HG03457 (cell line): ENCODE data around the gene HORMAD2.
"Not testable (repeated sequence)": the region's sequence is repeated elsewhere in the genome, so short reads cannot be mapped to it uniquely, and the experiment has no call there.

Experiments used
- ATAC-seq: cut with Tn5 transposase; IDR thresholded peaks from one replicate; pipeline ENCODE4 v1.9.1; 2021; ENCODE audit warnings: moderate number of reproducible peaks; ENCODE audit not compliant: unreplicated experiment

HORMAD2 gene

DNA sequence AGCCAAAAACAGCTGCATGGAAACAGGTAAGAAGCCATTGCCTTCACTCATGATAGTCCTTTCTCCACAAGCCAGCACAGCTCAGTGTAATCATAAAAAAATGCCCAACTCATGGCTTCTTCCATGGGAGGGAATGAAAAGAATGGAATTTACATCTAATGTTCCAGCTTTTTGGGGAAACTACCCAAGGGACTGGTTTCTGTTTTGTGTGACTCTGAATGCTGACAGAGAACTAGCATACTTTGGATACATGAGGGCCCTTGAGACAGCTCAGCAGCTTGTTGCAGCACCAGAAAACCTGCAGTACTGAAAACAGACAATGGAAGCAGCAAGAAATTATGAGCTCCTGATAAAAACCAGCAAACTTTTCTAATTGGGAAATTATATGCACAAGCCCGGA lies 24.2 kb upstream of the HORMAD2 start:
- no peak for ATAC-seq

DNA sequence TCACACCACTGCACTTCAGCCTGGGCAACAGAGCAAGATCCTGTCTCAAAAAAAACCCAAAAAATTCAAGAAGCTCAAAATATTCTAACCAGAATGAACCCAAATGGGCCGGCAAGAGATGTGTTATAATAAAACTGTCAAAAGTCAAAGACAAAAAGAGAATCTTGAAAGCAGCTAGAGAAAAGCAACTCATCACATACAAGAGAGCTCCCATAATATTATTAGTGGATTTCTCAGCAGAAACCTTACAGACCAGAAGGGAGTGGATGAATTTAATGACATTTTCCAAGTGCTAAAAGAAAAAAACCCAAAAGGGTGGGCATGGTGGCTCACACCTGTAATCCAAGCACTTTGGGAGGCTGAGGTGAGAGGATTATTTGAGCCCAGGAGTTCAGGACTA lies 22.9 kb upstream of the HORMAD2 start:
- ATAC-seq = no peak

DNA sequence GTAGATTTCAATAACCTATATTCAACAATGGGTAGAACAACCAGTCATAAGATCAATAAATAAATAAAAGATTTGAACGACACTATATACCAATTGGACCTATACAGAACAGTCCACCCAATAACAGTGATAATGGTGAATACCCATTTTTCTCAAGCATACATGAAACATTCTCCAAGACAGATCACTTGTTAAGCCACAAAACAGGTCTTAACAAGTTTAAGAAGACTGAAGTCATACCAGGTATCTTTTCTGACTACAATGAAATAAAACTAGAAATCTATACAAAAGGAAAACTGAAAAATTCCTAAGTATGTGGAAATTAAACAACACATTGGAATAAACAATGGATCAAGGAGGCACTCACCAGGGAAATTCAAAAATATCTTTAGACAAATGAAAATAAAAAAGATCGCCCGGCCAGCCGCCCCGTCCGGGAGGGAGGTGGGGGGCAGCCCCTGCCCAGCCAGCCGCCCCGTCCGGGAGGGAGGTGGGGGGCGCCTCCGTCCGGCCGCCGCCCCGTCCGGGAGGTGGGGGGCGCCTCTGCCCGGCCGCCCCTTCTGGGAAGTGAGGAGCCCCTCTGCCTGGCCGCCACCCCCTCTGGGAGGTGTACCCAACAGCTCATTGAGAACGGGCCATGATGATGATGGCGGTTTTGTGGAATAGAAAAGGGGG lies 20.8 kb upstream of the HORMAD2 start:
- ATAC-seq = not testable (repeated sequence)

DNA sequence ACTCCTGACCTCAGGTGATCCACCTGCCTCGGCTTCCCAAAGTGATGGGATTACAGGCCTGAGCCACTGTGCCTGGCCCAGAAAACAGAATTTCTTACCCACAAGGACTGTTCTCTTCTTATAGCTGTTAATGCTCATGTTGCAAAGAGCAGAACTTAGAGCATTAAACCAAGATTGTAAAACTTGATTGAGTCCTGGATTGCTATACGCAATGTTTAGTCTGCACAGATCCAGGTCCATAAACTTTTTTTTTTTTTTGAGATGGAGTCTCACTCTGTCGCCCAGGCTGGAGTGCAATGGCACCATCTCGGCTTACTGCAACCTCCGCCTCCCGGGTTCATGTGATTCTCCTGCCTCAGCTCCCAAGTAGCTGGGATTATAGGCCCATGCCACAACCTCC lies 19.2 kb upstream of the HORMAD2 start:
- not testable (repeated sequence) for ATAC-seq

DNA sequence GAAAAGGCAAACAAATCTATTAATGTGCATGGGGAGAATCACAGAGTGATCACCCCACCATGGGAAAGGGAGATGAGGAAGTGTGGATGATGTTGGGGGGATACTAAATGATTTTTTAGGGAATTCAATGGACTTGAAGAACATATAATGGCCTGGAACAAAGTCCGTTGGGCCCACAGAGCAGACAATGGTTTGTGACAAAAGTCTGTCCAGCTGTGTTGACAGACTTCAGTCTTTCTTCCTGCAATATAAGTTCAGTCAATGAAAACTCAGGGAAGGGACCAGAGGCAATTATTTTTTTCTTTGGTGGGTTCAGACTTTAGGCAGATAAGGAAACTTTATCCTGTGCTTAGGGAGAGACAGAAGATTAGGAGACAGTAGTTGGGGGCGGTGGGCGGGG lies 18.0 kb upstream of the HORMAD2 start:
- no peak for ATAC-seq

DNA sequence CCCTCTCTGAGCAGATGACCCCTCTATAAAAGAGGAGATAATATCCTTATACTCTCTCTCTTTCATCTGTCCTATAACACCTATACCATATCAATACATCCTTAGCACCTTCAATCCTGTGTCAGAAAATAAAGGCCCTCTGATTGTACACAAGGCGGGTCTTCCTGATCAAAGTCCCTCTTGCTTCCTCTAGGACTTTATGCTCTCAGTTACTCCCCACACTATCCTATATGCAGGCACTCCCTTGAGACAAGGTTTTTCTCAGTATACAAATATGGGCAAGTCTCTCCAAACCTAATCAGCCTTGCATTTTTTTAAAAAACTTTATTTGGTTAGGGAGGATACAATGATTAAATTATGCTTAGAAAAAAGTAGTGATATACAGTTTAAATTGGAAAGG lies 17.3 kb upstream of the HORMAD2 start:
- no peak for ATAC-seq

DNA sequence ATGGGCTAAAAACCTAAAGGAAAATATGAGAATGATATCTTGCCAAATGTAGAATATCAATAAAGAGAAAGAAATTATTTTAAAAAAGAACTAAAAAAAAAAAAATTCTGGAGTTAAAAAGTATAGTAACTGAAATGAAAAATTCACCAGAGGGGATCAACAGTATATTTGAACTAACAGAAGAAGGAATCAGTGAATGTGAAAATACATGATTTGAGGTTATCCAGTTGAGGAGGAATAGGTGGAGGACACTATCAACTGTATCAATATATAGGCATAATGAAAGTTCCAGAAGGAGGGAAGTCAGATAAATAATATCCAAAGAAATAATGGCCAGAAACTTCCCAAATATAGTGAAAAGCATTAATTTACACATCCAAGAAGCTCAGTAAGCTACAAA lies 16.1 kb upstream of the HORMAD2 start:
- no peak for ATAC-seq

DNA sequence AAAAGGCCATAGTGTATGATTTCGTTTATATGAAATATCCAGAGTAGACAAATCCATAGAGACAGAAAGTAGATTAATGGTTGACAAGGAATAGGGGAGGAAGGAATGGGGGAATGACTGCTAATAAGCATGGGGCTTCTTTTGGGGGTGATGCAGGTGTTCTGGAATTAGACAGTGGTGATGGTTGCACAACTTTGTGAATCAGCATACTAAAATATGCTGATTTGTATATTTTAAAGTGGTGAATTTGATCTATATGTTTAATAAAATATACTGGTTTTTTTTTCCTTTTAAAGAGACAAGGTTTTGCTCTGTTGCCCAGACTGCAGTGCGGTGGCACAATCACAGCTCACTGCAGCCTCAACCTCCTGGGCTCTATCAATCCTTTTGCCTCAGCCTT lies 6.5 kb upstream of the HORMAD2 start:
- no peak for ATAC-seq

DNA sequence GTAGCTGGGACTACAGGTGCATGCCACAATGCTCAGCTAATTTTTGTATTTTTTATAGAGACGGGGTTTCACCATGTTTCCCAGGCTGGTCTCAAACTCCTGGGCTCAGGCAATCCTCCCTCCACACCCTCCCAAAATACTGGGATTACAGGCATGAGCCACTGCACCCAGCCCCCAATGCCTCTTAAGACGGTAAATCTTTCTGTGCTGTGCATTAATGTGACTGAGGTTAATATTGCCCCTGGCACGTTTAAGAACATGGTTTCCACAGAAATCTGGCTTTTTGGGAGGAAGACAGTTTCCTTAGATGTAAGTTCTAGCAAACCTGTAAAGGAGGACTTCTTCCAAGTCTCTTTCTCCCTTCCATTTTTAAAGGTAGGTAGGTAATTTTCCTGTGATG lies 6.1 kb upstream of the HORMAD2 start:
- no peak for ATAC-seq

DNA sequence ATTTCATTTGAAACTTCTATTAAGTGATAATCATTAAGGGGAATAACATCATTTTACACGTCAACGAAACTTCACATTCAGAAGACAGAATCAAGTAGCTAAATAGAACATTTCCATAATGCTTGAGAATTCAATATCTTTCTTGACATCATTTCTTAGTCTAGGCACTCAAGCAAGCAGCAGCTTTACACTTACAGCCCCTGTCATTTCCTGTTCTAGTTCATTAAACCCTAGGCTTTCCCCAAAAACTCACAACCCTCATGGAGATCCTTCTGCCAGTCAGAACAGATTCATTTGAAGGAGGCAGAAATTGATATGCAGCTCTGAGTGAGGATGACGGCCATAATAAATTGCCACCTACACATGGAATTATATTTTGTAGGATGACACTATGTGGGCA lies 5.3 kb upstream of the HORMAD2 start:
- no peak for ATAC-seq

DNA sequence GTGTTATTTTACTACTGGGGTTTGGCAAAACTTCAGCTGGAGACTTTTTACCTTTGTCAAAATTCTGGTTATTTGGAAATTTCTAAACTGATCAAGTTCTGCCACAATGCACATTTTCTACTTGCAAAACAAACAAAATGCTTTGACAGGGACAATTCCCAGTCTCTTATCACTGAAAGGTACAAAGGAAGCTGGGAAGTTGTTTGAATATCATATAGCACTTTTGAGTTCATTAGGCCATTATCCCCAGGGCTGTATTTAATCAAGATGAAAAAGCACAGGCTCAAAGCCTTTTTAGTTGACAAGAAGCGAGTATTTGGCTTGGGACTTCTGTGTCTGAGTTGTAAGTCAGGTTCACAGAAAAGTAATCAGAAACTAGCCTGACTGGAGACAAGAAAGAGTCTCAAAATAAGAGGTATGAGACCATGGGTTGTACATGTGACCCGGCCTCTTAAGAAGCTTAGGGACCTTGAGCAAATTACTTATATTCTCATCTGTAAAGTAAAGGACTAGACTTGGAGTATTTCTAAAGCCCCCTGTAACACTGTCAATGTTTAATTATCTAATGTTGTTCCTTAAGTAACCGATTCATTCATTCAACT lies 2.9 kb upstream of the HORMAD2 start:
- no peak for ATAC-seq

DNA sequence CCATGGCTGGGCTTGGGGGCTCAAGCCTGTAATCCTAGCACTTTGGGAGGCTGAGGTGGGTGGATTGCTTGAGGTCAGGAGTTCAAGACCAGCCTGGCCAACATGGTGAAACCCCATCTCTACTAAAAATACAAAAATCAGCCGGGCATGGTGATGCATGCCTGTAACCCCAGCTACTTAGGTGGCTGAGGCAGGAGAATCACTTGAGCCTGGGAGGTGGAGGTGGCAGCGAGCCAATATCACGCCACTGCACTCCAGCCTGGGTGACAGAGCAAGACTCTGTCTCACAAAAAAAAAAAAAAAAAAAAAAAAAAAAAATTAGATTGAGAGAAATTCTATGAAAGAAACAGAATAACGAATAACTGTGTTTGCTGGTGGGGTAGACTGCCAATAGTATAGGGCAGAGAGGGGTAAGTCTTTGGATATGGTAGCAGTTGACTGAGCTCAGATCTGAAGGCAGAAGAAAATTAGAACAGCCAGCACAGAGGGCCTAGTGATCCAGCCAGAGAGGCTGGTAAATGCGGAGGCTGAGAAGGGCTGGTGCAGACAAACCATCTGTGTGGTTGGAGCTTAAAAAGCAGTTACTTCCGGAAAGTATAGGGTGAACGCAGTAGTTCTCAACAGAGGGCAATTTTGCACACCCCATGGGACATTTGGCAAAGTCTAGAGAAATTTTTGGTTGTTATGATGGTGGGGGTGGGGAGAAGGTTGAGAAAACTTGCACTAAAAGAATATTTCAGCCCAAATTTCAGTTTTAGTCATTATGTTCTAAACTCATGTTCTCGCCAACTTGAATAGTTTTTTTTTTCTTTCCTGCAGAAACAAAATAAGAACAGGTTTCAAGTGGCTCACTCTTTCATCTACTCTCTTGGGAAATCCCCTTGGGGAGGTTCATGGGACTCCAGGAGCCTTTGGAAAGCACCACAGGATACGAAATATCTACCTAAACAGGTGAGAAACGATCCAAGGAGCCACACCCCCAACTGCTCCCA lies 1.6 kb upstream of the HORMAD2 start:
- no peak for ATAC-seq

DNA sequence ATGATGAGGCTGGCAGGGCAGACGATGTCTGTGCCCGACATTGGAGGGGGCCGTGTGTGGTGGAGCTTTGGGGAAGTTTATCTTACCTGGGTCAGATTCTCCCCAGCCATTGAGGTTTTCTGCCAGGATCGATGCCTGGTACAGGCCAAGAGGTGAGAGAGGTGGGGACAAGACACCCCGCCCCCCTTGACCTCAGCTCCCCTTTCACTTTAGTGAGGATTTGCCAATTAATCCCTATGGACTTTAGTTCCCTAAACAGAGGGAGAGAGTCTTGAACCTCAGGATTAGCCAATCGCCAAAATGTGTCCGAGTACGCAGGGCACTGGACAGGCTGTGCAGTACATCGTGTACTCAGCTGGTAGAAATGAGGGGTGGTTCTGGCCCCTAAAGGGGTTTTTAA lies 541 bp downstream of the HORMAD2 start:
- ATAC-seq = no peak

DNA sequence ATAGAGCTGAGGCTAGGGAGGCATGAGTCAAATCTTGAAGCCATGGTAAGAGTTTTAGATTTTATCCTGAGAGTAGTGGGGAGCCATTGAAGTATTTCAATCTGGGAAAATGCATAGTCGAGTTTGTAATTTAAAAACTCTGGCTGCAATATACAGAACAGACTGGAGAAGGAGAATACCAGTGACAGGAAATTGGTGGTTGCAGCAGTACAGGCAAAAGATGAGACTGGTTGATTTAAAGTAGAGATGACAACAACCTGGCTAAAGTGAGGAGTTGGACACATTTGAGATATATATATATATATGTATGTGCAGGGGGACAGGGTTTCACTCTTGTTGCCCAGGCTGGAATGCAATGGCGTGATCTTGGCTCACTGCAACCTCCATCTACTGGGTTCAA lies 6.2 kb downstream of the HORMAD2 start:
- ATAC-seq = no peak

DNA sequence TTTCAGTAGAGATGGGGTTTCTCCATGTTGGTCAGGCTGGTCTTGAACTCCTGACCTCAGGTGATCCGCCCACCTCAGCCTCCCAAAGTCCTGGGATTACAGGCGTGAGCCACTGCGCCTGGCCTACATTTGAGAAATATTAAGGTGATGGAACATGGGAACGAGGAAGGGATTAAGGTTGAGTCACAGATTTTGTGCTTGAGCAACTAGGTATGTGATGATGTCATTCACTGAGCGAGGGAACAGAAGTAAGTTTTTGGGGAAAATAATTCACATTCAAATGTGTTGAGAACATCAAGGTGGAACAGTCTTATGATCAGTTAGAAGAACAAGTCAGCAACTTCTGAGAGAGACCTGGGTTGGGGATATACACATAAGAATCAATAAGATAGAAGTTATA lies 6.8 kb downstream of the HORMAD2 start:
- not testable (repeated sequence) for ATAC-seq

DNA sequence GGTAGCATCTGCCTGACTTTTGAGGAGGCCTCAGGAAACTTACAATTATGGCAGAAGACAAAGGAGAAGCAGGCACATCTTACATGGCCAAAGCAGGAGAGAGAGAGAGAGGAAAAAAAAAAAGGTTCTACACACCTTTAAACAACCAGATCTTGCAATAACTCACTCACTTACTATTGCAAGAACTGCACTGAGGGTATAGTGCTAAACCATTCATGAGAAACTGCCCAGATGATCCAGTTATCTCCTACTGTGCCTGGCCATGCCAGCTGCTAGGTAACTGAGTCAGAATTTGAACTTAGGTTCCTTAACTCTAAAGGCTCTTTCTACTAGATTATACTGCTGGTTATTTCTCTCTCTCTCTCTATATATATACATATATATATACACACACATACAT lies 7.3 kb downstream of the HORMAD2 start:
- ATAC-seq = no peak

DNA sequence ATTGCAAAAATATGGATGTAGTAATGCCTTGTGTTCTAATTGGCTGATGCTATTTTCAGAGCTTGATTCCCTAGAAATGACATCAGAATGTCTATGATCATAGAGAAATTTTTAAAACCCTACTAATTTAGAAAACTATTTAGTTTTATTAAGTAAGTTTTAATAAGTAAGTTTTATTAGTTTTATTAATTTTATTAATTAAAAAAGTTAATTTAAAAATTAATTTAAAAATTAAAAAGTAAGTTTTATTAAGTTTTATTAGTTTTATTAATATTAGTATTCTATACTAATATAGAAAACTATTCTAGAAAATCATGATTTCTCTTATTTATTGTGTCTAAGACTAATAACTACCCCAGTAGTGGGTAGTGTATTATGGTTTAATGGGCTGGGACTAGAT lies 8.2 kb downstream of the HORMAD2 start:
- no peak for ATAC-seq

DNA sequence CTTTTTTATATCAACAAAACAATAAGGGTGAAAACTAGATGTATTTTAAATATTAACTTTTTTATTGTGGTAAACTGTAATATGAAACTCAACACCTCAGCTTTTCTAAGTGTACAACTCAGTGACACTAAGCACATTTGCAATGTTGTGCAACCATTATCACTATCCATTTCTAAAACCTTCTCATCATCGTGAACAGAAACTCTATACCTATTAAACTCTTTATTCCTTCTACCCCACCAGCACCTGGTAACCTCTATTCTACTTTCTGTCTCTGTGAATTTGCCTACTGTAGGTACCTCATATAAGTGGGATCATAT lies 9.4 kb downstream of the HORMAD2 start:
- ATAC-seq = no peak

DNA sequence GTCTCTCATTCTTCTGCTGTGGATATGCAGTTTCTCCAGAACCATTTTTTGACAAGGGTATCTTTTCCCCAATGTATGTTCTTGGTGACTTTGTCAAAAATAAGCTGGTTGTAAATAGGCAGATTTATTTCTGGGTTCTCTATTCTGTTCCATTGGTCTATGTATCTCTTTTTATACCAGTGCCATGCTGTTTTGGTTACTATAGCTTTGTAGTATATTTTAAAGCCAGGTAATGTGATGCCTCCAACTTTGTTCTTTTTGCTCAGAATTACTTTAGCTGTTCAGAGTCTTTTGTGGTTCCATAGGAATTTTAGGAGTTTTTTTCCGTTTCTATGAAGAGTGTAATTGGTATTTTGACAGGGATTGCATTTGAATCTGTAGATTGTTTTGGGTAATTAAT lies 12.4 kb downstream of the HORMAD2 start:
- ATAC-seq = no peak

DNA sequence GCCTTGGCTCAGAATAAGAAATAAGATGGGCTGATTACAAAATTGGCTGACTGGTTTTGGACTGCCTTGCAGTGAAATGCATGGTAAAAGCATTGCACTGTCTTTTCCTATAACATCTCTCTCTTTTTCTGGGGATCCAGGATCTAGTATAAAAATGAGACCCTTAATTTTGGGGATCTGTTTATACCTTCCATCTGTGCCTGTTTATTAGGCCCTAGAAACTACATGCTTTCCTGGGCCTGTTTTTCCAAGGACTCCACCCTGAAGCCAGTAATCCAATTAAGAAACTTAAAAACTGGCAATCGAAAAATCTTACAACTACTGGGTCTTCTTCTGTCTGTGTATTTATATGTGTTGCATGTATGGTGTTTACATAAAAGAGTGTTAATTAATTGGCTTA lies 14.5 kb downstream of the HORMAD2 start:
- no peak for ATAC-seq

DNA sequence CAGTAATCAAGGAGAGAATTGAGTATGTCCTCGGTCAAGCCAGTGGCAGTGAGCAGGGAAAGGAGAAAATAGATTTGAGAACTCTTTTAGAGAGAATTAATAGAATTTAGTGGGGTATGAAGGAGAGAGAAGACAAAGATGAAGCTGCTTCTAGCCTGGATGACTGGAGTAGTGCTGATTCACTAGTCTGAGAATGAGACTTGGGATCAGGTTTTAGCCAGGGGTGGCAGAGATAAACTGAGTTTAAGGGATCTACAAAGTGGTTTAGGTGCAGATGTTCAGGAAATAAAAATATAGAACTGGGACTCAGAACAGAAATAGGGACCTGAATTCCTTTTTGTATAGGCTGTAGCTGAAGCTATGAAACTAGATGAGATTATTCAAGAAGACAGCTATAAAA lies 17.6 kb downstream of the HORMAD2 start:
- ATAC-seq = no peak

DNA sequence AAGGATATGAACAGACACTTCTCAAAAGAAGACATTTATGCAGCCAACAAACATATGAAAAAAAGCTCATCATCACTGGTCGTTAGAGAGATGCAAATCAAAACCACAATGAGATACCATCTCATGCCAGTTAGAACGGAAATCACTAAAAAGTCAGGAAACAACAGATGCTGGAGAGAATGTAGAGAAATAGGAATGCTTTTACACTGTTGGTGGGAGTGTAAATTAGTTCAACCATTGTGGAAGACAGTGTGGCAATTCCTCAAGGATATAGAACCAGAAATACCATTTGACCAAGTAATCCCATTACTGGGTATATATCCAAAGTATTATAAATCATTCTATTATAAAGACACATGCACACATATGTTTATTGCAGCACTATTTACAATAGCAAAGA lies 20.5 kb downstream of the HORMAD2 start:
- not testable (repeated sequence) for ATAC-seq
